PFSK-1 (cell line): ENCODE results near the gene GTF2A1.

Experiments used
- POLR2AphosphoS5 ChIP-seq: IDR thresholded peaks from 2 replicates; pipeline ENCODE4 v1.6.1; 2012; ENCODE audit warnings: low read depth, mild to moderate bottlenecking, control low read depth, low read length, moderate library complexity
- SIN3A ChIP-seq: IDR thresholded peaks from 2 replicates; pipeline ENCODE4 v1.6.1; 2012; ENCODE audit warnings: mild to moderate bottlenecking, low read length, moderate library complexity, borderline replicate concordance; ENCODE audit not compliant: insufficient read depth
- TAF1 ChIP-seq: IDR thresholded peaks from 2 replicates; pipeline ENCODE4 v1.6.1; 2012; ENCODE audit warnings: low read length, control low read depth, borderline replicate concordance; ENCODE audit not compliant: insufficient read depth
- TF ChIP-seq, protein P1 (sequence below), 2 experiments: IDR thresholded peaks; 2 replicates each; pipeline versions ENCODE4 v1.6.1 to v1.8.0; 2011 to 2012; ENCODE audit warnings: low read depth in 2 of 2, low read length in 2 of 2, control low read depth in 1 of 2, inconsistent platforms in 1 of 2, mild to moderate bottlenecking in 1 of 2, moderate library complexity in 1 of 2; ENCODE audit not compliant: insufficient read depth in 1 of 2

DNA sequence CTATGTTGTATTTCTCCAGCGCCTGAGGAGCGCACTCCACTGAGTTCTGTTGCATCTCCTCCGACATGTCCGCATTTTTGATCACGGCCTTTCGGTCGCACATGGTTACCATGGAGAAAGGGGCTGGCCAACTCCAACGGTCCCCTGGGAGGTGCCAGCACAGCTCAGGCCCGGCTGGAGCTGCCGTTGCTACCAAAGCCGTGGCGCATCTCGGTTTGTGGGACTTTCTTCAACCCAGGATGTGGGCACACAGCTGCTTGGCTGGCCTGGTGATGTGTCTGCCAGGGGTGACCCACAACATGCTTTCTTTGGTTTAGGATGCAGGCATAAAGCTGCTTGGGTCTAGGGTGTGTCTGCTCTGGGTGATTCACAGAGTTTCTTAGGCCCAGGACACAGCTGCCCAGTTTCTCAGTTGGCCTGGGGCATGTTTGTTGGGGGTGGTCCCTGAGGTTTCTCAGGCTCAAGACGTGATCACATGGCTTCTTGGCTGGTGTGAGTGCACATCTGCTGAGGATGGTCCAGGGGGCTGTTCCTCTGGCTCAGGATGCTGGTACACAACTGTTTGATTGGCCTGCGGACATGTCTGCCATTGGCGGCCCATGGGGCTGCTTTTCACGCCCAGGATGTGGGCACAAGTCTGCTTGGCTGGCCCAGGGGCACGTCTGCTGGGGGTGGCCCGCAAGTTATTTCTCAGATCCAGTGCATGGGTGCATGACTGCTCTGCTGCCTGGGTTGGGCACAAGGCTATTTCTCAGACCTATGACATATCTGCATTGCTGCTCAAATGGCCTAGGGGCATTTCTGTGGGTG is 25.9 kb upstream of the GTF2A1 start:
- TF ChIP-seq POLR2AphosphoS5 = no peak
- no peak for TF ChIP-seq TAF1
- TF ChIP-seq, protein P1, sequence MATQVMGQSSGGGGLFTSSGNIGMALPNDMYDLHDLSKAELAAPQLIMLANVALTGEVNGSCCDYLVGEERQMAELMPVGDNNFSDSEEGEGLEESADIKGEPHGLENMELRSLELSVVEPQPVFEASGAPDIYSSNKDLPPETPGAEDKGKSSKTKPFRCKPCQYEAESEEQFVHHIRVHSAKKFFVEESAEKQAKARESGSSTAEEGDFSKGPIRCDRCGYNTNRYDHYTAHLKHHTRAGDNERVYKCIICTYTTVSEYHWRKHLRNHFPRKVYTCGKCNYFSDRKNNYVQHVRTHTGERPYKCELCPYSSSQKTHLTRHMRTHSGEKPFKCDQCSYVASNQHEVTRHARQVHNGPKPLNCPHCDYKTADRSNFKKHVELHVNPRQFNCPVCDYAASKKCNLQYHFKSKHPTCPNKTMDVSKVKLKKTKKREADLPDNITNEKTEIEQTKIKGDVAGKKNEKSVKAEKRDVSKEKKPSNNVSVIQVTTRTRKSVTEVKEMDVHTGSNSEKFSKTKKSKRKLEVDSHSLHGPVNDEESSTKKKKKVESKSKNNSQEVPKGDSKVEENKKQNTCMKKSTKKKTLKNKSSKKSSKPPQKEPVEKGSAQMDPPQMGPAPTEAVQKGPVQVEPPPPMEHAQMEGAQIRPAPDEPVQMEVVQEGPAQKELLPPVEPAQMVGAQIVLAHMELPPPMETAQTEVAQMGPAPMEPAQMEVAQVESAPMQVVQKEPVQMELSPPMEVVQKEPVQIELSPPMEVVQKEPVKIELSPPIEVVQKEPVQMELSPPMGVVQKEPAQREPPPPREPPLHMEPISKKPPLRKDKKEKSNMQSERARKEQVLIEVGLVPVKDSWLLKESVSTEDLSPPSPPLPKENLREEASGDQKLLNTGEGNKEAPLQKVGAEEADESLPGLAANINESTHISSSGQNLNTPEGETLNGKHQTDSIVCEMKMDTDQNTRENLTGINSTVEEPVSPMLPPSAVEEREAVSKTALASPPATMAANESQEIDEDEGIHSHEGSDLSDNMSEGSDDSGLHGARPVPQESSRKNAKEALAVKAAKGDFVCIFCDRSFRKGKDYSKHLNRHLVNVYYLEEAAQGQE (IDR thresholded peaks at IDR 0.05; ENCODE audit: insufficient read depth in 1 of 2, low read depth in 2 of 2, low read length in 2 of 2) = no peak
- no peak for TF ChIP-seq SIN3A
